GM21390 (cell line): ENCODE measurements around the gene KIAA0753.
"Not testable (repeated sequence)": the region's sequence is repeated elsewhere in the genome, so short reads cannot be mapped to it uniquely, and the experiment has no call there.

Source experiments
- ATAC-seq: cut with Tn5 transposase; IDR thresholded peaks from one replicate; pipeline ENCODE4 v1.9.1; 2021; ENCODE audit not compliant: unreplicated experiment

KIAA0753 gene

GRCh38 chr17:6573982-6574686 is 66.4 kb downstream of the KIAA0753 start:
- ATAC-seq, result no peak

DNA sequence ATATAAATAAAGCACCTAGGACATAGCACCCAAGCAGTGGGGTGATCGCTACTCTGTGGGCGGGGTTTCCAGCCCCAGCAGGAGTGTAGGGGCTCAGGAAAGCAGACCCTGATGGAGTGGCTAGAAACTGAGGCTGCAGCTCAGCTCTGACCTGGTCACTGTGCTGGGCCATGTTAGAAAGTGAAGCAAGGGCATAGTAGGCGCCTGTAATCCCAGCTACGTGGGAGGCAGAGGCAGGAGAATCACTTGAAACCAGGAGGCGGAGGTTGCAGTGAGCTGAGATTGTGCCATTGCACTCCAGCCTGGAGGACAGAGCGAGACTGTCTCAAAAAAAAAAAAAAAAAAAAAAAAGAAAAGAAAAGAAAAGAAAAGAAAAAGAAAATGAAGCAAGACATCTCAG is 67.0 kb downstream of the KIAA0753 start:
- ATAC-seq, result not testable (repeated sequence)

- ATAC-seq, result no peak
Measured at GRCh38 chr17:6572972-6573370, 67.5 kb downstream of the KIAA0753 start.

DNA sequence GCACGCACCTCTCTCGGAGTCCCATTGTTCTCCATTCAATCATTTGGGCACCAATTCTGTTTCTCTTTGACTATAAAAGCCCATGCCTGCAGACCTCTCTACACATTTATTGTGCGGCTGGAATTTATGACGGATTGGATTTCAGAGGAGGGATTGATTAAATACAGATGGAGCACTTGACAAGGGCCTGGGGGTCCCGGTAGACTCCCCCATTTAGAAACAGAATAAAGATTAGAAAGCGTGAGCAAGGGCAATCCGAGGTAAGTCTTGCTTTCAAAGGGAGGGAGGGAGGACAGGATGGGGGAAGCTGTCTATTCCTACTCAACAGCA is 69.1 kb downstream of the KIAA0753 start:
- ATAC-seq, result no peak

DNA sequence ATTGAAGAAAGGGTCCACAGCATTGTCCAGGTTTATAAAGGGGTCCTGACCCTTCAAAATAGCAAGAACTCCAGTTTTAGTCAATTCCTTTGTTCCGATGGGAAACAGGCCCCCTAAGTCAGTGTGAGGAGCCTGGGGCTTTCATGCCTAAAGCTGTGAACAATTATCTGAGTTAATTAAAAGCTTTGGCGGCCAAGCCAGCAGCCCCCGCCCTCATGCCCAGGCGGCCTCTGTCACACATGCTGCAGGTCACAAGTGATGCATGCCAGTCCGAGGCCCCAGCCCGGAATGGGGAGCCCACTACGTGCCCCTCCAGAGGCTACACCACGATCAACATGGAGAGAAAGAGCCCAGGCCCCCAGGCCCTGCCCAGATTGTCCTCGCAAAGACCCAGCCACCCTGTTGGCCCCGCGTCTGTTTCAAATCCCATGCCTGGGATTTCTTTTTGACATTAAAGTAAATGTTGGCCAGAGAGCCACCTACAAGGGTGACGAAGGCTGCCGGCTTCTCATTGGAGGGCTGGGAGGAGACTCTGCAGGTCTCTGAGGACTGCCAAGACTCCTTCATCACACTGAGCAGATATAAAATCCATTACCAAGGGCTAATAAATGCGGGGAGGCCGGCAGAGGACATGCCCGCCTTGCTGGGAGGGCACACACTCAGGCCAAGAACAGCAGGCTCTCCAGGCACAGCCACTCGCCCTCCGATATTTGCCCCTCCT is 69.6 kb downstream of the KIAA0753 start:
- ATAC-seq, result no peak

GRCh38 chr17:6569370-6570285 is 70.9 kb downstream of the KIAA0753 start:
- no peak for ATAC-seq

GRCh38 chr17:6568184-6568758 is 72.2 kb downstream of the KIAA0753 start:
- ATAC-seq, result no peak

GRCh38 chr17:6567528-6568183 is 72.9 kb downstream of the KIAA0753 start:
- no peak for ATAC-seq

DNA sequence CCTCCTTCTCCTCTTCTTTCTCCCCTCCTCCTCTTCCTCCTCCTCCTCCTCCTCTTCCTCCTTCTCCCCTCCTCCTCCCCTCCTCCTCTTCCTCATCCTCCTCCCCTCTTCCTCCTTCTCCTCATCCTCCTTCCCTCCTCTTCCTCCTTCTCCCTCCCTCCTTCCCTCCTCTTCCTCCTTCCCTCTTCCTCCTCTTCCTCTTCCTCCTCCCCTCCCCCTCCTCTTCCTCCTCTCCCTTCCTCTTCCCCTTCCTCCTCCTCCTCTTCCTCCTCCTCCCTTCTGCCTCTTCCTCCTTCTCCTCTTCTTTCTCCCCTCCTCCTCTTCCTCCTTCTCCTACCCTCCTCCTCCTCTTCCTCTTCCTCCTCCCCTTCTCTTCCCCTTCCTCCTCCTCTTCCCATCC is 79.1 kb downstream of the KIAA0753 start:
- ATAC-seq, result no peak

DNA sequence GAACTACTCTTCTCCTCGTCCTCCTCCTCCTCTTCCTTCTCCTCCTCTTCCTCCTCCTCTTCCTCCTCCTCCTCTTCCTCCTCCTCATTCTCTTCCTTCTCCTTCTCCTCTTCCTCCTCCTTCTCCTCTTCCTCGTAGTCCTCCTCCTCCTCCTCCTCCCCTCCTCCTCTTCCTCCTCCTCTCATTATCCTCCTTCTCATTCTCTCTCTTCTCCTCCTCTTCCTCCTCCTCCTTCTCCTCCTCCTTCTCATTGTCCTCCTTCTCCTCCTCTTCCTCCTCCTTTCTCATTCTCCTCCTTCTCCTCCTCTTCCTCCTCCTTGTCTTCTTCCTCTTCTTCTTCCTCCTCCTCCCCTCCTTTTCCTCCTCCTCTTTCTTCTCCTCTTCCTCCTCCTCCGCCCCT is 80.0 kb downstream of the KIAA0753 start:
- ATAC-seq, result no peak

- ATAC-seq, result no peak
Measured at GRCh38 chr17:6559753-6560215, 80.7 kb downstream of the KIAA0753 start.

DNA sequence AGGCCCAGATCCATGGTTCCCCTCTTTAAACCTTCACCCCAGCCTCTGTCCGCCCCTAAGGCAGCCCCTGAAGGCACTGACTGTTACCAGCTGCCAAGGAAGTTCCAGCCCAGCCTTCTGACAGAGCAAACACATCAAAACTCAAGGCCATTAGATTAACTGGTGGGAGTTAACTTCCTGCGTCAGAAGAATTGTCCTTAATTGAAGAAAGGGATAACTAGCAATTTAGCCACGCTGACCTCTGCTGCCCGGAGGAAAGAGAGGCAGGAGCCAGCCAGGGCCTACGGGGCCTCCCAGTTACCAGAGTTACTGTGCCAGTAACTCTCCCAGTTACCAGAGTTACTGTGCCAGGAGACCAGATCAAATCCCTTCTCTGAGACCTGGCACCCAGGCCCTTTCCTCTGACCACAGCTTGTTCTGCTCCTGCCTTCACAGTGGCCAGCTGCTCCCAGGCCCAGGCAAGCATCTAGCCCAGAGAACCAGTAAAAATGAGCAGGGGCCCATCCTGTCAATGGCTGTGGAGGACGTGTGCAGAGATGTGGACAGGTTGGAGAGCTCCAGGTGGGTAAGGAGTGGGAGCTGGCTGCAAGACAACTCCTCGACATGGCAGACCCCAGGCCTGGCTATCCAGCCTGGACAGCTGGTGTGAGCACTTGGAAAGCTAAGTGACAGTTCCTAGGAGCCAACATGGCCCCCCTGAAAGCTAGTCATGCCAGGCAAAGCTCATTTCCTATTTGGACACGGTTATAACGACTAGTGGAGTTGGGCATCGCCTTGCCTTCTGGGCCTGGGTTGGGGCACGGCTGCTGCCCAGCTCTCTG is 81.4 kb downstream of the KIAA0753 start:
- no peak for ATAC-seq

- no peak for ATAC-seq
Measured at GRCh38 chr17:6558276-6558675, 82.2 kb downstream of the KIAA0753 start.

- ATAC-seq, result no peak
Measured at GRCh38 chr17:6557040-6557438, 83.5 kb downstream of the KIAA0753 start.

GRCh38 chr17:6556121-6557039 is 84.1 kb downstream of the KIAA0753 start, which contains the start of gene PITPNM3:
Gene PITPNM3, minus strand, starts transcription at chr17:6556555. Its CDS starts 149 bp downstream, at chr17:6556406.
- ATAC-seq, result no peak

DNA sequence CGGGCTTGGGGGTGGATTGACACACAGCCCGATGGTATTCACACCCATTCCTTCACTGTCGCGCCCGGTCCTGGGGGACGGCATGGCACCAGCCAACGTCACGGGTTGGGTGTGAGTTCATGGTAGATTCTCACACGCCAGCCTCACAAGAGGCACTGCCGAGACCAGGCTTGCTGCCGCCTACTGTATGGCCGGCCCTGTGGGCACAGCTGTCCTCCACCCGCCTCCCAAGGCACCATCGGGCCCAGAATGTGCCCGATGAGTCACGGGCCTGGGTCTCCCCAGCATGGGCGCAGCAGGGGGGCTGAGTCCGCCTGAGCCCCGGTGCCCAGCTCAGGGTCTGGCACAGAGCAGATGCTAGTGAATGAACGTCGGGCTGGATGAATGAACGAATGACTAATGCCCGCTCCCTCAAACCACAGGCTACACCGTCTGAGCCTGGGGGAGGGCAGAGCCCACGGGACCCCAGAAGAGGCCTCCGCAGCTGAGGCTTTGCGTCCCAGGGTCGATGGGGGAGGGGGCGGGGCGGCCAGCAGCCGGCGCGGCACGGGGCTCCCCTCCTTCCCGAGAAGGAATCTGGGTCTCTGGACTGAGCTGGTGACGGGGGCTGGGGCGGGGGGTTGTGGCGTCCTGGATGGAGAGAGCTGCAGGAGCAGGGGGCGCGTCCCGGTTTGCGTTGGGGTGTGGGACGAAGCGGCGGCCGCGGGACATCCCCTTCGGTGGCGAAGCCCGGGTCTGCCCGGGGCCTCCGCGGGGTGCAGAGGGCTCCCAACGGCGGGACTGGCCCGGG is 85.0 kb downstream of the KIAA0753 start:
- ATAC-seq, result no peak

DNA sequence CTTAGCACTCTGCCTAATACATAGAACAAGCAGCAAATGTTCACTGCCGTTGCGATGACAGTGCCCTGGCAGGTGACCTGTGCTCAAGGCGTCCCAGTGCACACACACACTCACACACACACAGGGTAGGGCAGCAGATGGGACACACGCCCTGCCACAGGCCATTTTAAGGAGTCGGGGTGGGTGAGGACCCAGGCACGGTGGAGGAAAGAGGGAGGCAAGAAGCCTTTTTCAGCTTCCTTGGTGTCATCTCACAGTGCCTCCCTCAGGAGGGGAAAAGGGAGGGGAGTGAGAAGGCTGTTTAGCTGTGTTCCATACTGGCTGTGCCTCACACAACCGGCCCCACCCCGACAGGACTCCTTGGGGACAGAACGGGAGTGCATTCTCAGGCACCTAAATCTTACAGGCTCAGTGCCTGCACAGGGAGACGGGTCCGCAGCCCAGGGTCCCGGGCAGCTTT is 85.6 kb downstream of the KIAA0753 start:
- no peak for ATAC-seq

GRCh38 chr17:6554342-6554741 is 86.2 kb downstream of the KIAA0753 start:
- ATAC-seq, result no peak
